Calu3 (cell line): ENCODE data around the gene VPS8. TPM values are rescaled to one million over a fixed set of nuclear protein-coding genes. Genes with fewer than 3 reads are reported as not detected.

ENCODE experiments used
- BruUV-seq: library from RNA; stranded (reverse); fragments of 400-500 nt; replicated peaks from 2 replicates; lab custom pipeline; 2021; lab: Mats Ljungman, UMichigan
- CTCF ChIA-PET: fragments of 300-600 bp; sonication (Branson Sonifier 250); formaldehyde crosslinking; loops from one replicate; lab custom pipeline; 2022; ENCODE audit warnings: antibody characterized with exemption; lab: Charles Lee
- DNase-seq: peaks from one replicate; pipeline ENCODE4 v3.0.0; 2022
- H3K27ac Mint-ChIP-seq: one replicate; pipeline ENCODE4 v1.8.0; 2022; ENCODE audit warnings: mixed read lengths; ENCODE audit not compliant: unreplicated experiment
- H3K27me3 Mint-ChIP-seq: one replicate; pipeline ENCODE4 v1.8.0; 2022; ENCODE audit warnings: mixed read lengths; ENCODE audit not compliant: unreplicated experiment
- H3K36me3 Mint-ChIP-seq: one replicate; pipeline ENCODE4 v1.8.0; 2022; ENCODE audit warnings: mild to moderate bottlenecking, moderate library complexity, mixed read lengths; ENCODE audit not compliant: insufficient read depth, unreplicated experiment
- H3K4me1 Mint-ChIP-seq: one replicate; pipeline ENCODE4 v1.8.0; 2022; ENCODE audit warnings: mild to moderate bottlenecking, low read depth, mixed read lengths; ENCODE audit not compliant: unreplicated experiment
- H3K4me3 Mint-ChIP-seq: one replicate; pipeline ENCODE4 v1.8.0; 2022; ENCODE audit warnings: mild to moderate bottlenecking, low read depth, moderate library complexity, mixed read lengths; ENCODE audit not compliant: unreplicated experiment
- H3K9me3 Mint-ChIP-seq: one replicate; pipeline ENCODE4 v1.8.0; 2022; ENCODE audit warnings: low read depth, mixed read lengths; ENCODE audit not compliant: unreplicated experiment
- intact Hi-C: fragments of 100-400 bp; cut with micrococcal nuclease; formaldehyde crosslinking; loops from one replicate; pipeline ENCODE4 v1.10.0; 2022; ENCODE audit not compliant: unreplicated experiment
- total RNA-seq: library from RNA; stranded (reverse); gene quantifications from 2 replicates; pipeline ENCODE4 v1.2.3, GENCODE V29; 2022
- TF ChIP-seq, protein P1 (sequence below): fragments of 200-600 bp; IDR thresholded peaks from one replicate; pipeline ENCODE4 v1.8.0; 2022; ENCODE audit warnings: antibody characterized with exemption; ENCODE audit not compliant: unreplicated experiment

VPS8 gene
- total RNA-seq, 1 experiment from 2014 or later: 62.5 TPM

DNA sequence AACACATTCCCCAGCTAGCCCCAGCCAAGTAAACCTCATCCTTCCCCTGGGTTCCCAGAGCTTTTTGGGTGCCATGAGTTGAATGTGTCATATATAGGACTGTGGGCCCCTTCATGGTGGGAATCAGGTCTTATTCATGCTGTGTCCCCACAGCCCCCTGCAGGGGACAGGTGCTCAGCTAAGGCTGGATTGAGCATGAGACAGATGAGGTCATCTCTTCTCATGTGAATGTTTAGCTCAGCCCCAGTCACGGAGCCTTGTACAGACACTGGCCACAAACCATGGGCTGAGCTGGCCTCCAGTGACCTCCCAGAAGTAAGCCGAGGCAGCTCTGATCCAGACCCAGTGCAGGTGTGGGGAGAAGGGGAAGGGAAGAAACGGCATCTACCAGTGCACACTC, 270.2 kb downstream of the VPS8 start:
- intact Hi-C loops: no loop called here
- no peak overlapping the region for H3K4me3 Mint-ChIP-seq
- H3K36me3 Mint-ChIP-seq: no peaks in the 10 kb centered on the region
- TF ChIP-seq, protein P1, sequence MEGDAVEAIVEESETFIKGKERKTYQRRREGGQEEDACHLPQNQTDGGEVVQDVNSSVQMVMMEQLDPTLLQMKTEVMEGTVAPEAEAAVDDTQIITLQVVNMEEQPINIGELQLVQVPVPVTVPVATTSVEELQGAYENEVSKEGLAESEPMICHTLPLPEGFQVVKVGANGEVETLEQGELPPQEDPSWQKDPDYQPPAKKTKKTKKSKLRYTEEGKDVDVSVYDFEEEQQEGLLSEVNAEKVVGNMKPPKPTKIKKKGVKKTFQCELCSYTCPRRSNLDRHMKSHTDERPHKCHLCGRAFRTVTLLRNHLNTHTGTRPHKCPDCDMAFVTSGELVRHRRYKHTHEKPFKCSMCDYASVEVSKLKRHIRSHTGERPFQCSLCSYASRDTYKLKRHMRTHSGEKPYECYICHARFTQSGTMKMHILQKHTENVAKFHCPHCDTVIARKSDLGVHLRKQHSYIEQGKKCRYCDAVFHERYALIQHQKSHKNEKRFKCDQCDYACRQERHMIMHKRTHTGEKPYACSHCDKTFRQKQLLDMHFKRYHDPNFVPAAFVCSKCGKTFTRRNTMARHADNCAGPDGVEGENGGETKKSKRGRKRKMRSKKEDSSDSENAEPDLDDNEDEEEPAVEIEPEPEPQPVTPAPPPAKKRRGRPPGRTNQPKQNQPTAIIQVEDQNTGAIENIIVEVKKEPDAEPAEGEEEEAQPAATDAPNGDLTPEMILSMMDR: no peak
- H3K9me3 Mint-ChIP-seq: no peaks in the 10 kb centered on the region
- no TSS peak for BruUV-seq
- no peaks in the 10 kb centered on the region for H3K4me1 Mint-ChIP-seq
- DNase-seq: no peak
- CTCF ChIA-PET: interaction anchor here (0.6 to 1.2 kb wide), 2 partner anchors 11 to 476 kb away, joined by 3 to 5 read pairs; no protein-coding TSS in a partner anchor
- H3K27me3 Mint-ChIP-seq: peaks cover 51% of the 10 kb centered on the region
- H3K27ac Mint-ChIP-seq: no peak overlapping the region

DNA sequence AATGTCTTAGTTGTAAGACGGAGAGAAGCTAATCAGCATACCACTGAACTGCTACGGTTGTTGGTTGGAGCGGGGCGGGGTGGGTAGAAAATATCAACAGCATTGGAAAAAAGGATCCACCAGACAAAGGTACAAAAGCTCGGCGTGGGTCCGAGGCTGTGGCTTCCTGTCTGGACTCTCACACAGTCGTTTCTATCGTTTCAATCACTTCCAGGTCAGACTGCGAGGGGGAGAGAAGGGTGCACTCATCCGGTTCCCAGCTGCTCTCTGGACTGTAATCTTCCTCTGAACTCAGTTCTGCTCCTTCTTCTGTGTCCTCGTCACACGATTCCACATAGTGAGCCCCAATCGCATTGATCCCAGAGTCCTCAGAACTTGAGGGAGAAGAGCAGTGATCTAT, 270.9 kb downstream of the VPS8 start:
- Mint-ChIP-seq H3K4me1 (no peaks in the 10 kb centered on the region), H3K27me3 (peaks cover 52% of the 10 kb centered on the region), H3K4me3 (no peak overlapping the region), H3K36me3 (no peaks in the 10 kb centered on the region), H3K27ac (no peak overlapping the region), H3K9me3 (no peaks in the 10 kb centered on the region)
- CTCF ChIA-PET: no interaction called here
- BruUV-seq: no TSS peak
- DNase-seq: no peak
- intact Hi-C loops: no loop called here
- TF ChIP-seq, protein P1: no peak

DNA sequence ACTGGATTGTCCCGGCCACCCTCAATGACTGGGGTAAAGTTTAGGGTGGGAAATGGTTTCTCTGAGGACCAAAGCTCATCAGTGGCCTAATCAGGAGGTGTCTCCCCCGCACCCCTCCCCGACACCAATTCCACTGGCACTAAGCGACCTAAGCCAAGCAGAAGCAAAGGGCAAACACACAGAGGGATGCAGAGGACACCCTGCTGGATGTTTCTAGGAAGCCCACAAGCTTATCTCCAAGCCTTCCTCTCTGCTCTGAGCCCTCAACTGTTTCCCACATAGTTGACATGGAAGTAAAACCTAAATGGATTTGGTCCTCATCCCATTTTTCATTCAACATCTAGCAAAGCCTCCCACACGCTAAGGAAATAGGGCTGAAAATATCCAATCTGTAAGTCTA, 272.4 kb downstream of the VPS8 start:
- no peak for DNase-seq
- TF ChIP-seq, protein P1: no peak
- H3K27ac Mint-ChIP-seq: no peak overlapping the region
- H3K4me1 Mint-ChIP-seq: no peaks in the 10 kb centered on the region
- no peaks in the 10 kb centered on the region for H3K9me3 Mint-ChIP-seq
- no TSS peak for BruUV-seq
- H3K4me3 Mint-ChIP-seq: no peak overlapping the region
- no peaks in the 10 kb centered on the region for H3K36me3 Mint-ChIP-seq
- CTCF ChIA-PET: interaction anchor here (0.6 kb wide), 1 partner anchor 146 kb away, joined by 5 read pairs; no protein-coding TSS in a partner anchor
- intact Hi-C loops: no loop called here
- peaks cover 54% of the 10 kb centered on the region for H3K27me3 Mint-ChIP-seq

DNA sequence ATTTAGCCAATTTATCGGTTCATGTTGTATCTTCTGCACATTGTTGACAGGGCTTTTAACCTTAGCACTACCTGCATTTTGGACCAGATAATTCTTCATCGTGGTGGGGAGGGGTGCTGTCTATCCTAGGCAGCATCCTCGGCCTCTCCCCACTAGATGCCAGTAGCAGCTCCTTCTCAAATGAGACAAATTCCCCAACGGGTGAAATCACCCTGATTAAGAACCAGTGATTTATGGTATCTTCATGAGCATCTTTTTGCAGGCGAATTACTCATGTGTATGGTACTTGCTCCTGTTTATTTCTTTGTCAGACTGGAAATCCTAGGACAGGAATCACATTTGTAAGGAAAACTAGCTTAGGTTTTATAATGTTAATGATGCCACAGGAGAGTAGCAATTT, 272.9 kb downstream of the VPS8 start:
- H3K27me3 Mint-ChIP-seq: peaks cover 54% of the 10 kb centered on the region
- H3K9me3 Mint-ChIP-seq: no peaks in the 10 kb centered on the region
- TF ChIP-seq, protein P1: no peak
- H3K27ac Mint-ChIP-seq: no peak overlapping the region
- no TSS peak for BruUV-seq
- H3K4me3 Mint-ChIP-seq: no peak overlapping the region
- CTCF ChIA-PET: interaction anchor here (0.6 kb wide), 1 partner anchor 146 kb away, joined by 5 read pairs; no protein-coding TSS in a partner anchor
- DNase-seq: no peak
- intact Hi-C loops: no loop called here
- no peaks in the 10 kb centered on the region for H3K4me1 Mint-ChIP-seq
- H3K36me3 Mint-ChIP-seq: no peaks in the 10 kb centered on the region
